Spinal cord (tissue), 10 donors: ENCODE results near the gene GOSR2. TPM values are rescaled to one million over a fixed set of nuclear protein-coding genes. Genes with fewer than 3 reads are reported as not detected.

Experiments
- DNase-seq, 6 donors: peaks; one replicate each; pipeline versions ENCODE4 v3.0.0 to v3.0.0-alpha.2; 2013 to 2015; ENCODE audit warnings: low spot score in 6 of 6, low read depth in 4 of 6
- H3K27ac ChIP-seq: one replicate; pipeline ENCODE4 v1.5.1; 2013; ENCODE audit warnings: low read depth, low read length, control low read depth
- H3K27me3 ChIP-seq: one replicate; pipeline ENCODE4 v1.6.1; 2013; ENCODE audit warnings: low read length; ENCODE audit not compliant: control insufficient read depth, insufficient read depth
- H3K36me3 ChIP-seq: one replicate; pipeline ENCODE4 v1.6.1; 2013; ENCODE audit warnings: low read length; ENCODE audit not compliant: control insufficient read depth, insufficient read depth
- H3K4me1 ChIP-seq: one replicate; pipeline ENCODE4 v1.6.1; 2013; ENCODE audit warnings: low read length; ENCODE audit not compliant: control insufficient read depth, insufficient read depth
- H3K4me3 ChIP-seq: one replicate; pipeline ENCODE4 v1.5.1; 2013; ENCODE audit warnings: low read depth, low read length, control low read depth
- H3K9me3 ChIP-seq: one replicate; pipeline ENCODE4 v1.6.1; 2013; ENCODE audit warnings: low read length; ENCODE audit not compliant: control insufficient read depth, insufficient read depth
- WGBS: methylation state at CpG from one replicate; pipeline ENCODE4 v1.1.5; 2013; ENCODE audit warnings: missing lambda C conversion rate; ENCODE audit not compliant: insufficient coverage; 5-methylcytosine and 5-hydroxymethylcytosine counted together
- polyA plus RNA-seq, 2 donors: library from polyadenylated mRNA; unstranded; fragments of 120-200 nt; gene quantifications; one replicate each; pipeline ENCODE4 v1.2.1, GENCODE V29; 2013; ENCODE audit not compliant: insufficient read length in 2 of 2
- total RNA-seq, 2 donors: library from RNA; depleted of rRNA in 1 of 2; stranded (reverse); fragments of 120-200 nt in 1 of 2; fragments of >200 nt in 1 of 2; gene quantifications; one replicate each; pipeline versions ENCODE4 v1.2.3 to v1.2.4, GENCODE V29; 2013 to 2014
- donor health status: healthy.

GOSR2 gene
- total and polyA plus RNA-seq, 4 donors: 42.1 to 56.4 (median 46.8) TPM

- DNase-seq: peak in 3 of 6 donors; percentile 56 to 85 (median 83)
- no peak overlapping the region for H3K27ac ChIP-seq
- WGBS: 55% methylated on average over 7 of the region's 10 CpGs
- no peak overlapping the region for H3K4me3 ChIP-seq
- H3K9me3 ChIP-seq: no peaks in the 10 kb centered on the region
- H3K27me3 ChIP-seq: no peaks in the 10 kb centered on the region
- H3K36me3 ChIP-seq: peaks cover 25% of the 10 kb centered on the region
- H3K4me1 ChIP-seq: peaks cover 39% of the 10 kb centered on the region
These were observed 19.7 kb downstream of the GOSR2 start for GRCh38 chr17:46942441-46943217.

GRCh38 chr17:46943218-46943500 lies 20.2 kb downstream of the GOSR2 start:
- WGBS: 69% methylated on average over 2 of the region's 2 CpGs
- DNase-seq: no peak
- no peak overlapping the region for H3K4me3 ChIP-seq
- no peaks in the 10 kb centered on the region for H3K9me3 ChIP-seq
- H3K27me3 ChIP-seq: no peaks in the 10 kb centered on the region
- H3K4me1 ChIP-seq: peaks cover 39% of the 10 kb centered on the region
- peaks cover 22% of the 10 kb centered on the region for H3K36me3 ChIP-seq
- no peak overlapping the region for H3K27ac ChIP-seq

GRCh38 chr17:46943501-46944393 lies 20.8 kb downstream of the GOSR2 start:
- no peaks in the 10 kb centered on the region for H3K9me3 ChIP-seq
- H3K4me3 ChIP-seq: no peak overlapping the region
- peaks cover 39% of the 10 kb centered on the region for H3K4me1 ChIP-seq
- no peak overlapping the region for H3K27ac ChIP-seq
- H3K36me3 ChIP-seq: peaks cover 17% of the 10 kb centered on the region
- DNase-seq: peak in 3 of 6 donors; percentile 45 to 82 (median 79)
- 12% methylated on average over 21 of the region's 21 CpGs for WGBS
- no peaks in the 10 kb centered on the region for H3K27me3 ChIP-seq

GRCh38 chr17:46944931-46945330 lies 22.0 kb downstream of the GOSR2 start:
- WGBS: 83% methylated on average over 10 of the region's 10 CpGs
- DNase-seq: no peak
- peaks cover 39% of the 10 kb centered on the region for H3K4me1 ChIP-seq

GRCh38 chr17:46947216-46947615 lies 24.3 kb downstream of the GOSR2 start:
- peaks cover 45% of the 10 kb centered on the region for H3K4me1 ChIP-seq
- no peak for DNase-seq
- H3K4me3 ChIP-seq: no peak overlapping the region
- no peaks in the 10 kb centered on the region for H3K9me3 ChIP-seq
- H3K27ac ChIP-seq: no peak overlapping the region
- H3K27me3 ChIP-seq: no peaks in the 10 kb centered on the region
- WGBS: no CpG with 5 or more reads among the region's 3 CpGs
- peaks cover 3% of the 10 kb centered on the region for H3K36me3 ChIP-seq

More at GRCh38 chr17:46944931-46945330, 22.0 kb downstream of the GOSR2 start:
- Histone ChIP-seq H3K27ac (no peak overlapping the region), H3K9me3 (no peaks in the 10 kb centered on the region), H3K4me3 (no peak overlapping the region), H3K36me3 (peaks cover 9% of the 10 kb centered on the region), H3K27me3 (no peaks in the 10 kb centered on the region)

GRCh38 chr17:46948544-46948943 lies 25.6 kb downstream of the GOSR2 start:
- Histone ChIP-seq H3K4me1 (peaks cover 31% of the 10 kb centered on the region), H3K4me3 (no peak overlapping the region), H3K27ac (no peak overlapping the region), H3K9me3 (no peaks in the 10 kb centered on the region), H3K36me3 (peaks cover 3% of the 10 kb centered on the region), H3K27me3 (no peaks in the 10 kb centered on the region)
- WGBS: 93% methylated on average over 4 of the region's 5 CpGs
- no peak for DNase-seq

GRCh38 chr17:46949291-46950174 lies 26.6 kb downstream of the GOSR2 start:
- Histone ChIP-seq H3K4me1 (peaks cover 22% of the 10 kb centered on the region), H3K36me3 (peaks cover 3% of the 10 kb centered on the region), H3K27ac (no peak overlapping the region), H3K9me3 (no peaks in the 10 kb centered on the region), H3K27me3 (no peaks in the 10 kb centered on the region), H3K4me3 (no peak overlapping the region)
- no peak for DNase-seq
- WGBS: 80% methylated on average over 8 of the region's 11 CpGs

GRCh38 chr17:46950342-46950996 lies 27.5 kb downstream of the GOSR2 start:
- Histone ChIP-seq H3K27ac (no peak overlapping the region), H3K4me3 (no peak overlapping the region), H3K27me3 (no peaks in the 10 kb centered on the region), H3K36me3 (peaks cover 3% of the 10 kb centered on the region), H3K9me3 (no peaks in the 10 kb centered on the region), H3K4me1 (peaks cover 19% of the 10 kb centered on the region)
- 70% methylated on average over 7 of the region's 7 CpGs for WGBS
- no peak for DNase-seq
